ENCODE measurements around the gene UCKL1. TPM values are rescaled to one million over a fixed set of nuclear protein-coding genes. Genes with fewer than 3 reads are reported as not detected.

UCKL1 gene
- total RNA-seq, 6 donors from 2014 or later, result 23.0 to 103 (median 37.3) TPM

- WGBS, 2 donors, result 93 to 100% methylated on average over 3 to 12 of the region's 12 CpGs
Observed at GRCh38 chr20:64000906-64001305, 44.7 kb upstream of the UCKL1 start.

GRCh38 chr20:63982937-63983336 is 26.7 kb upstream of the UCKL1 start:
- no peak for ATAC-seq (ENCODE audit: low FRiP score in 2 of 2)
- no peak overlapping the region for H3K27ac ChIP-seq
- TF ChIP-seq EP300 (IDR thresholded peaks at IDR 0.05), result no peak
- TF ChIP-seq POLR2A (IDR thresholded peaks at IDR 0.05), result no peak
- no peak for TF ChIP-seq POLR2AphosphoS5 (IDR thresholded peaks at IDR 0.05)
- TF ChIP-seq, protein P1, sequence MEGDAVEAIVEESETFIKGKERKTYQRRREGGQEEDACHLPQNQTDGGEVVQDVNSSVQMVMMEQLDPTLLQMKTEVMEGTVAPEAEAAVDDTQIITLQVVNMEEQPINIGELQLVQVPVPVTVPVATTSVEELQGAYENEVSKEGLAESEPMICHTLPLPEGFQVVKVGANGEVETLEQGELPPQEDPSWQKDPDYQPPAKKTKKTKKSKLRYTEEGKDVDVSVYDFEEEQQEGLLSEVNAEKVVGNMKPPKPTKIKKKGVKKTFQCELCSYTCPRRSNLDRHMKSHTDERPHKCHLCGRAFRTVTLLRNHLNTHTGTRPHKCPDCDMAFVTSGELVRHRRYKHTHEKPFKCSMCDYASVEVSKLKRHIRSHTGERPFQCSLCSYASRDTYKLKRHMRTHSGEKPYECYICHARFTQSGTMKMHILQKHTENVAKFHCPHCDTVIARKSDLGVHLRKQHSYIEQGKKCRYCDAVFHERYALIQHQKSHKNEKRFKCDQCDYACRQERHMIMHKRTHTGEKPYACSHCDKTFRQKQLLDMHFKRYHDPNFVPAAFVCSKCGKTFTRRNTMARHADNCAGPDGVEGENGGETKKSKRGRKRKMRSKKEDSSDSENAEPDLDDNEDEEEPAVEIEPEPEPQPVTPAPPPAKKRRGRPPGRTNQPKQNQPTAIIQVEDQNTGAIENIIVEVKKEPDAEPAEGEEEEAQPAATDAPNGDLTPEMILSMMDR (IDR thresholded peaks at IDR 0.05), result no peak
- no peaks in the 10 kb centered on the region for H3K9me3 ChIP-seq
- H3K4me3 ChIP-seq, result no peak overlapping the region
- no peaks in the 10 kb centered on the region for H3K27me3 ChIP-seq
- peaks cover 11 to 51% (median 39%) of the 10 kb centered on the region in 4 donors for H3K36me3 ChIP-seq
- no peak for DNase-seq
- H3K4me1 ChIP-seq, result peaks cover 29 to 45% (median 39%) of the 10 kb centered on the region in 4 donors
- WGBS, 2 donors, result 87 to 89% methylated on average over 14 of the region's 14 CpGs

More at GRCh38 chr20:64000906-64001305, 44.7 kb upstream of the UCKL1 start:
- DNase-seq (no peak), ATAC-seq (ENCODE audit: low FRiP score in 2 of 2) (no peak)
- H3K4me3 ChIP-seq, result no peak overlapping the region
- TF ChIP-seq POLR2A (IDR thresholded peaks at IDR 0.05) (no peak), EP300 (IDR thresholded peaks at IDR 0.05) (no peak), POLR2AphosphoS5 (IDR thresholded peaks at IDR 0.05) (no peak)
- TF ChIP-seq, protein P1 (IDR thresholded peaks at IDR 0.05), result no peak
- H3K27ac ChIP-seq, result no peak overlapping the region
- H3K36me3 ChIP-seq, result peaks cover 44 to 100% (median 87%) of the 10 kb centered on the region in 4 donors
- H3K9me3 ChIP-seq, result no peaks in the 10 kb centered on the region
- H3K27me3 ChIP-seq, result no peaks in the 10 kb centered on the region
- peaks cover 0 to 12% (median 7%) of the 10 kb centered on the region in 4 donors for H3K4me1 ChIP-seq

GRCh38 chr20:63980806-63981728 is 24.9 kb upstream of the UCKL1 start, which contains the start of gene PRPF6:
Gene PRPF6, plus strand, starts transcription at chr20:63981132. Its CDS starts 114 bp downstream, at chr20:63981246.
- no peaks in the 10 kb centered on the region for H3K9me3 ChIP-seq
- peak; percentile 95 to 98 for DNase-seq
- TF ChIP-seq EP300 (IDR thresholded peaks at IDR 0.05) (peak in 1 of 4 donors; percentile 39), POLR2A (IDR thresholded peaks at IDR 0.05) (peak in 3 of 4 donors; percentile 44 to 85 (median 67)), POLR2AphosphoS5 (IDR thresholded peaks at IDR 0.05) (peak; percentile 89 to 95)
- TF ChIP-seq, protein P1 (IDR thresholded peaks at IDR 0.05), result peak; percentile 62 to 94 (median 86)
- H3K4me3 ChIP-seq, result peak within 1 kb of the TSS; percentile 89 to 97 (median 94)
- peaks cover 30 to 46% (median 40%) of the 10 kb centered on the region in 4 donors for H3K4me1 ChIP-seq
- H3K27me3 ChIP-seq, result no peaks in the 10 kb centered on the region
- WGBS, 2 donors, result 1 to 2% methylated on average over 32 to 53 of the region's 75 CpGs
- ATAC-seq (ENCODE audit: low FRiP score in 2 of 2), result peak; percentile 95 to 96
- H3K36me3 ChIP-seq, result peaks cover 11 to 32% (median 23%) of the 10 kb centered on the region in 4 donors
- peak within 1 kb of the TSS; percentile 84 to 90 (median 86) for H3K27ac ChIP-seq

- WGBS, 2 donors, result 59 to 68% methylated on average over 11 to 15 of the region's 15 CpGs
- Histone ChIP-seq H3K27ac (peak overlapping the region; percentile 84 to 90 (median 86)), H3K27me3 (no peaks in the 10 kb centered on the region), H3K4me3 (peak overlapping the region in 3 of 4 donors; percentile 89 to 96 (median 92)), H3K4me1 (peaks cover 30 to 46% (median 40%) of the 10 kb centered on the region in 4 donors), H3K9me3 (no peaks in the 10 kb centered on the region), H3K36me3 (peaks cover 10 to 25% (median 16%) of the 10 kb centered on the region in 4 donors)
- peak; percentile 11 to 38 for ATAC-seq (ENCODE audit: low FRiP score in 2 of 2)
- DNase-seq, result no peak
- TF ChIP-seq POLR2AphosphoS5 (IDR thresholded peaks at IDR 0.05) (no peak), POLR2A (IDR thresholded peaks at IDR 0.05) (no peak), EP300 (IDR thresholded peaks at IDR 0.05) (no peak)
- TF ChIP-seq, protein P1 (IDR thresholded peaks at IDR 0.05), result no peak
Observed at GRCh38 chr20:63980317-63980805, 24.1 kb upstream of the UCKL1 start.
